Measurements from ENCODE around the gene TMEM185B. TPM values are rescaled to one million over a fixed set of nuclear protein-coding genes. Genes with fewer than 3 reads are reported as not detected.
"Not testable (repeated sequence)": the region's sequence is repeated elsewhere in the genome, so short reads cannot be mapped to it uniquely, and the experiment has no call there.

TMEM185B gene
- total and polyA plus RNA-seq, 10 of the 15 experiments (the other 5 are each of a cell fraction or from before 2014, with no cell fraction given), result 2.4 to 20.9 (median 14.5) TPM

DNA sequence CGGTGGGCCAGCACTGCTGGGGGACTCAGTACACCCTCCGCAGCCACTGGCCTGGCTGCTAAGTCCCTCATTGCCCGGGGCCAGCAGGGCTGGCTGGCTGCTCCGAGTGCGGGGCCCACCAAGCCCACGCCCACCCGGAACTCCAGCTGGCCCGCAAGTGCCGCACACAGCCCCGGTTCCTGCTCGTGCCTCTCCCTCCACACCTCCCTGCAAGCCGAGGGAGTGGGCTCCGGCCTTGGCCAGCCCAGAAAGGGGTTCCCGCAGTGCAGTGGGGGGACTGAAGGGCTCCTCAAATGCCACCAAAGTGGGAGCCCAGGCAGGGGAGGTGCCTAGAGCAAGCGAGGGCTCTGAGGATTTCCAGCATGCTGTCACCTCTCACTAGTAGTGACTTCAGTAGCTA, 36.7 kb upstream of the TMEM185B start:
- RAD21 ChIA-PET (ENCODE audit: unreplicated experiment); H3K27ac ChIP-seq (ENCODE audit: control insufficient read depth, insufficient read depth); H2AFZ ChIP-seq (ENCODE audit: control insufficient read depth, low read depth, low read length); H3K9ac ChIP-seq (ENCODE audit: control insufficient read depth, insufficient read depth, low read length); H3K9me3 ChIP-seq (replicated peaks; ENCODE audit: control insufficient read depth, insufficient read depth, low read length); H3K4me2 ChIP-seq (ENCODE audit: control insufficient read depth, insufficient read depth); H3K4me3 ChIP-seq; CTCF ChIA-PET; intact Hi-C loops (cut with micrococcal nuclease; ENCODE audit: unreplicated experiment); H3K36me3 ChIP-seq (ENCODE audit: control insufficient read depth in 2 of 2, insufficient read depth in 2 of 2, low read length in 1 of 2); BruUV-seq (replicated peaks); ATAC-seq; in situ Hi-C loops (cut with MboI); FAIRE-seq; POLR2A ChIA-PET; SMC1A ChIA-PET (ENCODE audit: uncharacterized antibody, unreplicated experiment); H3K27me3 ChIP-seq (replicated peaks in 1 of 2; ENCODE audit: control insufficient read depth in 2 of 2, insufficient read depth in 2 of 2, low read length in 1 of 2); H4K20me1 ChIP-seq (ENCODE audit: control insufficient read depth, insufficient read depth); DNase-seq (ENCODE audit: low read depth, low spot score): not testable (repeated sequence)
- 93% methylated on average over 9 of the region's 15 CpGs for WGBS (ENCODE audit: insufficient coverage, insufficient replicate concordance, low lambda C conversion rate, missing lambda C conversion rate)
- Histone ChIP-seq H3K79me2 (ENCODE audit: control insufficient read depth, insufficient read depth, low read length) (peaks cover 41% of the 10 kb centered on the region), H3K4me1 (ENCODE audit: control insufficient read depth, insufficient read depth, low read length) (peaks cover 17% of the 10 kb centered on the region)

DNA sequence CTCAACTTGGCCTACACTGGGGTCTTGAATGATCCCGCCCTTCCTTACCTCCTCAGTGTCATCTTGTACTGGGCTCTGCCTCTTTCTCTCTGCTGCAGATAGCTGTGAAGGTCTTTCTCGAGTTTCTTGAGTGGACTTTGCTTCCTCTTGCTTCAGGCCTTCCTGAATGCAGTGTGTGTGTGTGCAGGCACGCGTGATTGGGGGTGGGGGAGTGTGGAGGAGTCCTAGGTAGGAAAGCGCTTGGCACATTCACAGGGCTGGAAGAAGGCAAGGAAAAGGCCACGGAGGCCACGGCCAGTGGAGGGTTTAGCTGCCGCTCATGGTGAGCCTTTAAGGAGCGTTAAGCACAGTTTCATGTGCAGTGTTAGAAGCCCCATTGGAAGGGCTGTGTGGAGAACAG, 35.0 kb upstream of the TMEM185B start:
- BruUV-seq (replicated peaks), result no TSS peak
- ChIA-PET RAD21 (ENCODE audit: unreplicated experiment) (interaction anchor here (1.5 kb wide), 3 partner anchors 26 to 55 kb away, joined by 3 to 7 read pairs (median 5); no protein-coding TSS in a partner anchor), SMC1A (ENCODE audit: uncharacterized antibody, unreplicated experiment) (interaction anchor here (0.9 to 1.7 kb wide), 7 partner anchors 10 to 148 kb away, joined by 3 to 7 read pairs (median 3); partner anchors contain the start of gene TMEM185B), POLR2A (no interaction called here), CTCF (interaction anchor here (1.2 to 1.9 kb wide), 2 partner anchors 34 to 55 kb away, joined by 5 to 11 read pairs; no protein-coding TSS in a partner anchor)
- DNase-seq (ENCODE audit: low read depth, low spot score) (no peak), FAIRE-seq (no peak), ATAC-seq (no peak)
- Histone ChIP-seq H3K4me2 (ENCODE audit: control insufficient read depth, insufficient read depth) (no peak overlapping the region), H2AFZ (ENCODE audit: control insufficient read depth, low read depth, low read length) (no peak overlapping the region), H3K27ac (ENCODE audit: control insufficient read depth, insufficient read depth) (no peak overlapping the region), H3K9ac (ENCODE audit: control insufficient read depth, insufficient read depth, low read length) (no peak overlapping the region), H3K79me2 (ENCODE audit: control insufficient read depth, insufficient read depth, low read length) (peaks cover 54% of the 10 kb centered on the region), H3K27me3 (replicated peaks in 1 of 2; ENCODE audit: control insufficient read depth in 2 of 2, insufficient read depth in 2 of 2, low read length in 1 of 2) (no peaks in the 10 kb centered on the region), H4K20me1 (ENCODE audit: control insufficient read depth, insufficient read depth) (no peaks in the 10 kb centered on the region), H3K4me1 (ENCODE audit: control insufficient read depth, insufficient read depth, low read length) (peaks cover 17% of the 10 kb centered on the region), H3K36me3 (ENCODE audit: control insufficient read depth in 2 of 2, insufficient read depth in 2 of 2, low read length in 1 of 2) (no peaks in the 10 kb centered on the region), H3K4me3 (no peak overlapping the region), H3K9me3 (replicated peaks; ENCODE audit: control insufficient read depth, insufficient read depth, low read length) (peaks cover 6% of the 10 kb centered on the region; the same call in 2 of the 3 replicates)
- intact Hi-C loops (cut with micrococcal nuclease; ENCODE audit: unreplicated experiment) (no loop called here), in situ Hi-C loops (cut with MboI) (no loop called here)
- 93% methylated on average over 9 of the region's 9 CpGs for WGBS (ENCODE audit: insufficient coverage, insufficient replicate concordance, low lambda C conversion rate, missing lambda C conversion rate)
- TF ChIP-seq YBX1 (IDR thresholded peaks at IDR 0.05), result no peak
- TF ChIP-seq TCF3 (IDR thresholded peaks at IDR 0.05; ENCODE audit: borderline replicate concordance, insufficient read depth, low read depth, low read length), result no peak
- TF ChIP-seq, protein P1, sequence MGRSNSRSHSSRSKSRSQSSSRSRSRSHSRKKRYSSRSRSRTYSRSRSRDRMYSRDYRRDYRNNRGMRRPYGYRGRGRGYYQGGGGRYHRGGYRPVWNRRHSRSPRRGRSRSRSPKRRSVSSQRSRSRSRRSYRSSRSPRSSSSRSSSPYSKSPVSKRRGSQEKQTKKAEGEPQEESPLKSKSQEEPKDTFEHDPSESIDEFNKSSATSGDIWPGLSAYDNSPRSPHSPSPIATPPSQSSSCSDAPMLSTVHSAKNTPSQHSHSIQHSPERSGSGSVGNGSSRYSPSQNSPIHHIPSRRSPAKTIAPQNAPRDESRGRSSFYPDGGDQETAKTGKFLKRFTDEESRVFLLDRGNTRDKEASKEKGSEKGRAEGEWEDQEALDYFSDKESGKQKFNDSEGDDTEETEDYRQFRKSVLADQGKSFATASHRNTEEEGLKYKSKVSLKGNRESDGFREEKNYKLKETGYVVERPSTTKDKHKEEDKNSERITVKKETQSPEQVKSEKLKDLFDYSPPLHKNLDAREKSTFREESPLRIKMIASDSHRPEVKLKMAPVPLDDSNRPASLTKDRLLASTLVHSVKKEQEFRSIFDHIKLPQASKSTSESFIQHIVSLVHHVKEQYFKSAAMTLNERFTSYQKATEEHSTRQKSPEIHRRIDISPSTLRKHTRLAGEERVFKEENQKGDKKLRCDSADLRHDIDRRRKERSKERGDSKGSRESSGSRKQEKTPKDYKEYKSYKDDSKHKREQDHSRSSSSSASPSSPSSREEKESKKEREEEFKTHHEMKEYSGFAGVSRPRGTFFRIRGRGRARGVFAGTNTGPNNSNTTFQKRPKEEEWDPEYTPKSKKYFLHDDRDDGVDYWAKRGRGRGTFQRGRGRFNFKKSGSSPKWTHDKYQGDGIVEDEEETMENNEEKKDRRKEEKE (IDR thresholded peaks at IDR 0.05), result no peak
- TF ChIP-seq, protein P2, sequence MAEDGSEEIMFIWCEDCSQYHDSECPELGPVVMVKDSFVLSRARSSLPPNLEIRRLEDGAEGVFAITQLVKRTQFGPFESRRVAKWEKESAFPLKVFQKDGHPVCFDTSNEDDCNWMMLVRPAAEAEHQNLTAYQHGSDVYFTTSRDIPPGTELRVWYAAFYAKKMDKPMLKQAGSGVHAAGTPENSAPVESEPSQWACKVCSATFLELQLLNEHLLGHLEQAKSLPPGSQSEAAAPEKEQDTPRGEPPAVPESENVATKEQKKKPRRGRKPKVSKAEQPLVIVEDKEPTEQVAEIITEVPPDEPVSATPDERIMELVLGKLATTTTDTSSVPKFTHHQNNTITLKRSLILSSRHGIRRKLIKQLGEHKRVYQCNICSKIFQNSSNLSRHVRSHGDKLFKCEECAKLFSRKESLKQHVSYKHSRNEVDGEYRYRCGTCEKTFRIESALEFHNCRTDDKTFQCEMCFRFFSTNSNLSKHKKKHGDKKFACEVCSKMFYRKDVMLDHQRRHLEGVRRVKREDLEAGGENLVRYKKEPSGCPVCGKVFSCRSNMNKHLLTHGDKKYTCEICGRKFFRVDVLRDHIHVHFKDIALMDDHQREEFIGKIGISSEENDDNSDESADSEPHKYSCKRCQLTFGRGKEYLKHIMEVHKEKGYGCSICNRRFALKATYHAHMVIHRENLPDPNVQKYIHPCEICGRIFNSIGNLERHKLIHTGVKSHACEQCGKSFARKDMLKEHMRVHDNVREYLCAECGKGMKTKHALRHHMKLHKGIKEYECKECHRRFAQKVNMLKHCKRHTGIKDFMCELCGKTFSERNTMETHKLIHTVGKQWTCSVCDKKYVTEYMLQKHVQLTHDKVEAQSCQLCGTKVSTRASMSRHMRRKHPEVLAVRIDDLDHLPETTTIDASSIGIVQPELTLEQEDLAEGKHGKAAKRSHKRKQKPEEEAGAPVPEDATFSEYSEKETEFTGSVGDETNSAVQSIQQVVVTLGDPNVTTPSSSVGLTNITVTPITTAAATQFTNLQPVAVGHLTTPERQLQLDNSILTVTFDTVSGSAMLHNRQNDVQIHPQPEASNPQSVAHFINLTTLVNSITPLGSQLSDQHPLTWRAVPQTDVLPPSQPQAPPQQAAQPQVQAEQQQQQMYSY (CRISPR knock-in tag; IDR thresholded peaks at IDR 0.05), result no peak
- no peak for TF ChIP-seq POLR2AphosphoS2 (IDR thresholded peaks at IDR 0.05; ENCODE audit: low read depth, low read length)
- TF ChIP-seq ZNF207 (IDR thresholded peaks at IDR 0.05; ENCODE audit: borderline replicate concordance), result no peak
- no peak for TF ChIP-seq PAX5 (IDR thresholded peaks at IDR 0.05; ENCODE audit: borderline replicate concordance, low read depth, low read length)
- TF ChIP-seq NKRF (conservative IDR thresholded peaks at IDR 0.05), result no peak

Measured in GM12878 (cell line).